ENCODE results near the gene PIBF1. TPM values are rescaled to one million over a fixed set of nuclear protein-coding genes. Genes with fewer than 3 reads are reported as not detected.
"Not testable (repeated sequence)": the region's sequence is repeated elsewhere in the genome, so short reads cannot be mapped to it uniquely, and the experiment has no call there.

The PIBF1 gene
- total RNA-seq, 5 donors from 2014 or later (not counting 1 experiment from before 2014, with no cell fraction given) = 29.4 to 36.5 (median 34.8) TPM

GRCh38 chr13:72806514-72806913, 24.6 kb downstream of the PIBF1 start:
- H3K9me3 Mint-ChIP-seq; CTCF ChIA-PET; ATAC-seq (replicated peaks in 1 of 4); H3K27ac ChIP-seq (ENCODE audit: low read length); H3K9me3 ChIP-seq; DNase-seq; H3K4me1 ChIP-seq (ENCODE audit: control insufficient read depth in 1 of 2, extremely low read depth in 1 of 2, insufficient read depth in 2 of 2, low read length in 2 of 2); H3K27me3 ChIP-seq (replicated peaks in 1 of 2; ENCODE audit: control insufficient read depth in 2 of 2, extremely low read depth in 1 of 2, insufficient read depth in 2 of 2, low read length in 1 of 2); H3K27me3 Mint-ChIP-seq; H3K4me3 Mint-ChIP-seq; H3K27ac Mint-ChIP-seq; POLR2A ChIA-PET; H3K4me3 ChIP-seq (ENCODE audit: control insufficient read depth in 1 of 2, extremely low read depth in 1 of 2, low read length in 1 of 2): not testable (repeated sequence)
- Mint-ChIP-seq H3K36me3 (peaks cover 25% of the 10 kb centered on the region), H3K4me1 (peaks cover 9 to 11% (median 9%) of the 10 kb centered on the region in 3 donors)
- WGBS (ENCODE audit: insufficient coverage) = no CpG with 5 or more reads among the region's 1 CpG
- H3K36me3 ChIP-seq (ENCODE audit: control insufficient read depth in 2 of 2, extremely low read depth in 1 of 2, insufficient read depth in 1 of 2, low read length in 1 of 2) = peaks cover 0 to 14% of the 10 kb centered on the region in 2 donors

- WGBS (ENCODE audit: insufficient coverage) = no CpG with 5 or more reads among the region's 1 CpG
- Histone ChIP-seq H3K27me3 (replicated peaks in 1 of 2; ENCODE audit: control insufficient read depth in 2 of 2, extremely low read depth in 1 of 2, insufficient read depth in 2 of 2, low read length in 1 of 2) (no peaks in the 10 kb centered on the region), H3K4me1 (ENCODE audit: control insufficient read depth in 1 of 2, extremely low read depth in 1 of 2, insufficient read depth in 2 of 2, low read length in 2 of 2) (no peaks in the 10 kb centered on the region), H3K9me3 (no peaks in the 10 kb centered on the region), H3K27ac (ENCODE audit: low read length) (no peak overlapping the region), H3K4me3 (ENCODE audit: control insufficient read depth in 1 of 2, extremely low read depth in 1 of 2, low read length in 1 of 2) (no peak overlapping the region), H3K36me3 (ENCODE audit: control insufficient read depth in 2 of 2, extremely low read depth in 1 of 2, insufficient read depth in 1 of 2, low read length in 1 of 2) (peaks cover 0 to 12% of the 10 kb centered on the region in 2 donors)
- ATAC-seq (replicated peaks in 1 of 4) (no peak), DNase-seq (peak in 1 of 35 experiments; percentile 57)
- H3K9me3 Mint-ChIP-seq = no peaks in the 10 kb centered on the region
- H3K4me1 Mint-ChIP-seq = peaks cover 0 to 2% (median 2%) of the 10 kb centered on the region in 3 donors
- ChIA-PET POLR2A (interaction anchor here in 1 of 2 donors (0.6 to 0.7 kb wide), 4 partner anchors 11 to 970 kb away, joined by 3 to 5 read pairs (median 4); no protein-coding TSS in a partner anchor), CTCF (interaction anchor here (0.6 to 1.0 kb wide), 26 partner anchors 11 to 1922 kb away, joined by 3 to 13 read pairs (median 4); no protein-coding TSS in a partner anchor)
- no peak overlapping the region for H3K27ac Mint-ChIP-seq
- peaks cover 24% of the 10 kb centered on the region for H3K36me3 Mint-ChIP-seq
- H3K27me3 Mint-ChIP-seq = no peaks in the 10 kb centered on the region
- no peak overlapping the region for H3K4me3 Mint-ChIP-seq
Measured at GRCh38 chr13:72808917-72809500, 27.1 kb downstream of the PIBF1 start.

- Mint-ChIP-seq H3K4me1 (peaks cover 0 to 7% (median 3%) of the 10 kb centered on the region in 3 donors), H3K27ac (no peak overlapping the region), H3K9me3 (no peaks in the 10 kb centered on the region), H3K4me3 (no peak overlapping the region), H3K36me3 (peaks cover 46% of the 10 kb centered on the region), H3K27me3 (no peaks in the 10 kb centered on the region)
- POLR2A ChIA-PET = no interaction called here
- Histone ChIP-seq H3K27ac (ENCODE audit: low read length) (no peak overlapping the region), H3K9me3 (no peaks in the 10 kb centered on the region), H3K27me3 (replicated peaks in 1 of 2; ENCODE audit: control insufficient read depth in 2 of 2, extremely low read depth in 1 of 2, insufficient read depth in 2 of 2, low read length in 1 of 2) (no peaks in the 10 kb centered on the region), H3K36me3 (ENCODE audit: control insufficient read depth in 2 of 2, extremely low read depth in 1 of 2, insufficient read depth in 1 of 2, low read length in 1 of 2) (peaks cover 0 to 7% of the 10 kb centered on the region in 2 donors), H3K4me1 (ENCODE audit: control insufficient read depth in 1 of 2, extremely low read depth in 1 of 2, insufficient read depth in 2 of 2, low read length in 2 of 2) (no peaks in the 10 kb centered on the region), H3K4me3 (ENCODE audit: control insufficient read depth in 1 of 2, extremely low read depth in 1 of 2, low read length in 1 of 2) (no peak overlapping the region)
- no peak for ATAC-seq (replicated peaks in 1 of 4)
- no peak for DNase-seq
- CTCF ChIA-PET = interaction anchor here (0.5 to 0.6 kb wide), 2 partner anchors 11 to 41 kb away, joined by 3 to 13 read pairs; no protein-coding TSS in a partner anchor
- WGBS (ENCODE audit: insufficient coverage) = 100% methylated on average over 1 of the region's 8 CpGs
Measured at GRCh38 chr13:72820156-72820897, 38.4 kb downstream of the PIBF1 start.

GRCh38 chr13:72820898-72821279, 39.0 kb downstream of the PIBF1 start:
- ChIA-PET CTCF (interaction anchor here in 1 of 2 donors (0.5 kb wide), 1 partner anchor 210 kb away, joined by 4 read pairs; no protein-coding TSS in a partner anchor), POLR2A (no interaction called here)
- H3K9me3 Mint-ChIP-seq = no peaks in the 10 kb centered on the region

GRCh38 chr13:72823081-72823480, 41.1 kb downstream of the PIBF1 start:
- H3K4me1 ChIP-seq (ENCODE audit: control insufficient read depth in 1 of 2, extremely low read depth in 1 of 2, insufficient read depth in 2 of 2, low read length in 2 of 2) = no peaks in the 10 kb centered on the region
- Mint-ChIP-seq H3K4me1 (peaks cover 3 to 14% (median 7%) of the 10 kb centered on the region in 3 donors), H3K36me3 (peaks cover 53% of the 10 kb centered on the region), H3K4me3 (no peak overlapping the region), H3K9me3 (no peaks in the 10 kb centered on the region), H3K27ac (no peak overlapping the region), H3K27me3 (no peaks in the 10 kb centered on the region)
- ChIA-PET CTCF (no interaction called here), POLR2A (no interaction called here)
- no peak for DNase-seq
- H3K4me3 ChIP-seq (ENCODE audit: control insufficient read depth in 1 of 2, extremely low read depth in 1 of 2, low read length in 1 of 2) = no peak overlapping the region
- no peak for ATAC-seq (replicated peaks in 1 of 4)
- peaks cover 6 to 18% of the 10 kb centered on the region in 2 donors for H3K36me3 ChIP-seq (ENCODE audit: control insufficient read depth in 2 of 2, extremely low read depth in 1 of 2, insufficient read depth in 1 of 2, low read length in 1 of 2)
- no peaks in the 10 kb centered on the region for H3K27me3 ChIP-seq (replicated peaks in 1 of 2; ENCODE audit: control insufficient read depth in 2 of 2, extremely low read depth in 1 of 2, insufficient read depth in 2 of 2, low read length in 1 of 2)
- no peak overlapping the region for H3K27ac ChIP-seq (ENCODE audit: low read length)
- H3K9me3 ChIP-seq = no peaks in the 10 kb centered on the region
- WGBS (ENCODE audit: insufficient coverage) = no CpG with 5 or more reads among the region's 2 CpGs

More at GRCh38 chr13:72820898-72821279, 39.0 kb downstream of the PIBF1 start:
- peaks cover 0 to 10% of the 10 kb centered on the region in 2 donors for H3K36me3 ChIP-seq (ENCODE audit: control insufficient read depth in 2 of 2, extremely low read depth in 1 of 2, insufficient read depth in 1 of 2, low read length in 1 of 2)
- H3K27ac ChIP-seq (ENCODE audit: low read length) = no peak overlapping the region
- ATAC-seq (replicated peaks in 1 of 4) (no peak), DNase-seq (no peak)
- Mint-ChIP-seq H3K27ac (no peak overlapping the region), H3K4me1 (peaks cover 0 to 7% (median 3%) of the 10 kb centered on the region in 3 donors), H3K4me3 (no peak overlapping the region), H3K27me3 (no peaks in the 10 kb centered on the region), H3K36me3 (peaks cover 47% of the 10 kb centered on the region)
- H3K27me3 ChIP-seq (replicated peaks in 1 of 2; ENCODE audit: control insufficient read depth in 2 of 2, extremely low read depth in 1 of 2, insufficient read depth in 2 of 2, low read length in 1 of 2) = no peaks in the 10 kb centered on the region
- WGBS (ENCODE audit: insufficient coverage) = no CpG with 5 or more reads among the region's 1 CpG
- no peaks in the 10 kb centered on the region for H3K4me1 ChIP-seq (ENCODE audit: control insufficient read depth in 1 of 2, extremely low read depth in 1 of 2, insufficient read depth in 2 of 2, low read length in 2 of 2)
- no peak overlapping the region for H3K4me3 ChIP-seq (ENCODE audit: control insufficient read depth in 1 of 2, extremely low read depth in 1 of 2, low read length in 1 of 2)
- no peaks in the 10 kb centered on the region for H3K9me3 ChIP-seq

- Mint-ChIP-seq H3K36me3 (peaks cover 53% of the 10 kb centered on the region), H3K27me3 (no peaks in the 10 kb centered on the region), H3K4me1 (peaks cover 3 to 16% (median 13%) of the 10 kb centered on the region in 3 donors), H3K27ac (no peak overlapping the region), H3K4me3 (no peak overlapping the region), H3K9me3 (no peaks in the 10 kb centered on the region)
- ChIA-PET CTCF (no interaction called here), POLR2A (interaction anchor here in 1 of 2 donors (0.6 kb wide), 1 partner anchor 57 kb away, joined by 3 read pairs; no protein-coding TSS in a partner anchor)
- no CpG with 5 or more reads among the region's 3 CpGs for WGBS (ENCODE audit: insufficient coverage)
- Histone ChIP-seq H3K27me3 (replicated peaks in 1 of 2; ENCODE audit: control insufficient read depth in 2 of 2, extremely low read depth in 1 of 2, insufficient read depth in 2 of 2, low read length in 1 of 2) (no peaks in the 10 kb centered on the region), H3K36me3 (ENCODE audit: control insufficient read depth in 2 of 2, extremely low read depth in 1 of 2, insufficient read depth in 1 of 2, low read length in 1 of 2) (peaks cover 6 to 22% of the 10 kb centered on the region in 2 donors), H3K4me3 (ENCODE audit: control insufficient read depth in 1 of 2, extremely low read depth in 1 of 2, low read length in 1 of 2) (no peak overlapping the region), H3K4me1 (ENCODE audit: control insufficient read depth in 1 of 2, extremely low read depth in 1 of 2, insufficient read depth in 2 of 2, low read length in 2 of 2) (no peaks in the 10 kb centered on the region), H3K9me3 (no peaks in the 10 kb centered on the region), H3K27ac (ENCODE audit: low read length) (no peak overlapping the region)
- DNase-seq = no peak
- no peak for ATAC-seq (replicated peaks in 1 of 4)
Measured at GRCh38 chr13:72823724-72824123, 41.8 kb downstream of the PIBF1 start.
